Effector memory CD4-positive, alpha-beta T cell (primary cell): ENCODE data around the gene GP9.
"Not testable (repeated sequence)": the region's sequence is repeated elsewhere in the genome, so short reads cannot be mapped to it uniquely, and the experiment has no call there.

ENCODE experiments used
- DNase-seq, 3 donors: peaks; one replicate each; pipeline ENCODE4 v3.0.0-alpha.2; 2020
- H3K27ac ChIP-seq: 2 replicates; pipeline ENCODE4 v1.7.0; 2013; ENCODE audit warnings: mild to moderate bottlenecking, low read length, moderate library complexity; ENCODE audit not compliant: insufficient read depth, poor library complexity, severe bottlenecking
- H3K27me3 ChIP-seq: replicated peaks from 2 replicates; pipeline ENCODE4 v1.7.0; 2013; ENCODE audit warnings: mild to moderate bottlenecking, low read length; ENCODE audit not compliant: insufficient read depth, control insufficient read depth, poor library complexity, severe bottlenecking
- H3K36me3 ChIP-seq: 2 replicates; pipeline ENCODE4 v1.7.0; 2013; ENCODE audit warnings: mild to moderate bottlenecking, low read length, moderate library complexity; ENCODE audit not compliant: control insufficient read depth, insufficient read depth
- H3K4me1 ChIP-seq: 2 replicates; pipeline ENCODE4 v1.7.0; 2013; ENCODE audit warnings: low read length, mild to moderate bottlenecking; ENCODE audit not compliant: control insufficient read depth, insufficient read depth, poor library complexity, severe bottlenecking
- H3K4me3 ChIP-seq: 2 replicates; pipeline ENCODE4 v1.7.0; 2013; ENCODE audit warnings: low read length, low read depth, mild to moderate bottlenecking; ENCODE audit not compliant: insufficient read depth, poor library complexity, severe bottlenecking
- H3K9me3 ChIP-seq: 2 replicates; pipeline ENCODE4 v1.7.0; 2013; ENCODE audit warnings: mild to moderate bottlenecking, low read length, moderate library complexity; ENCODE audit not compliant: control insufficient read depth

GP9 gene

DNA sequence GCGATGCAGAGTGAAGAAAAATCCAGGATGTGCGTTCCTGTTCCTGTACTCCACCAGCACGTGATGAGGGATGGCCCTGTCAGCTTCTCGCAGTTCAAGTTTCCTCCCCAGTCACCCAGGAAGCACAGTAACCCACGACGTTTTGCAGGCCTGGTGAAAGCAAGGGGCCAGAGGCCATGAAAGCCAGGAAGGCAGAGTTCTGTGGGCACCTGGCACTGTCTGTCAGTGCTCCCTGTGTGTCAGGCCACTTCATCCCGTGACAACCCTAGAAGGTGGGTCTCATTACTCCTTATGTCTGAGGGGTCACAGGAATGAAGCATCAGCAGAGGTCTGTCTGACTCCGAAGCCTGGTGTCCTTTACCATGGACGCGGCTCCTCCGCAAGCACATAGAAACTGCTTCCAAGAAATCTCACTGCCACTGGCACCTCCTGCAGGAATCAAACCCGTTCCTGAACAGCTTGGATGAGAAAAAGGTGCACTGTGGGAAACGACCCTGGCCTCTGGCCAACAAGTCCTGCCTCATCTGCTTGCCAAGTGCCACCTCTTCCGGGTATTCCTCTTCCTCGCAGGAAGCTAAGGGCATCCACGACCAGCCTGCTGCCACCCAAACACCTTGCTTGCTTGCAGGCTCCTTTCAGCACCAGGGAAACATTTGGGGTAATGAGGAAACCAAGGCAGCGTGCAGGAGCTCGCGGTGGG, 46.4 kb downstream of the GP9 start:
- H3K27me3 ChIP-seq = no peaks in the 10 kb centered on the region
- no peak overlapping the region for H3K27ac ChIP-seq
- H3K9me3 ChIP-seq = no peaks in the 10 kb centered on the region
- peaks cover 32% of the 10 kb centered on the region for H3K36me3 ChIP-seq
- H3K4me1 ChIP-seq = peaks cover 15% of the 10 kb centered on the region
- DNase-seq = no peak
- H3K4me3 ChIP-seq = no peak overlapping the region

GRCh38 chr3:129107793-129108192, 47.2 kb downstream of the GP9 start:
- no peaks in the 10 kb centered on the region for H3K9me3 ChIP-seq
- peaks cover 32% of the 10 kb centered on the region for H3K36me3 ChIP-seq
- DNase-seq = no peak
- peaks cover 12% of the 10 kb centered on the region for H3K4me1 ChIP-seq
- no peaks in the 10 kb centered on the region for H3K27me3 ChIP-seq
- no peak overlapping the region for H3K27ac ChIP-seq
- no peak overlapping the region for H3K4me3 ChIP-seq

- peaks cover 26% of the 10 kb centered on the region for H3K36me3 ChIP-seq
- peaks cover 18% of the 10 kb centered on the region for H3K4me1 ChIP-seq
- H3K27me3 ChIP-seq, H3K9me3 ChIP-seq, DNase-seq, H3K4me3 ChIP-seq, H3K27ac ChIP-seq: not testable (repeated sequence)
Measured at GRCh38 chr3:129111076-129111780, 50.6 kb downstream of the GP9 start.
